Mesodermal cell (in vitro differentiated cells): Measurements from ENCODE around the gene ZDHHC19.
A peak's percentile ranks its signal among the peaks of the same experiment; 100 is the strongest.
"Not testable (repeated sequence)": the region's sequence is repeated elsewhere in the genome, so short reads cannot be mapped to it uniquely, and the experiment has no call there.

Experiments used
- H3K27ac ChIP-seq: 2 replicates; pipeline ENCODE4 v1.7.0; 2013; ENCODE audit warnings: mild to moderate bottlenecking, low read depth, low read length, moderate library complexity; ENCODE audit not compliant: severe bottlenecking
- H3K36me3 ChIP-seq: 2 replicates; pipeline ENCODE4 v1.7.1; 2013; ENCODE audit warnings: mild to moderate bottlenecking, low read length, moderate library complexity; ENCODE audit not compliant: control insufficient read depth, insufficient read depth
- H3K4me1 ChIP-seq: one replicate; pipeline ENCODE4 v1.7.1; 2013; ENCODE audit warnings: mild to moderate bottlenecking, low read length; ENCODE audit not compliant: insufficient read depth, control insufficient read depth, poor library complexity, severe bottlenecking
- H3K4me3 ChIP-seq: 2 replicates; pipeline ENCODE4 v1.7.0; 2013; ENCODE audit warnings: low read length, control low read depth, mild to moderate bottlenecking; ENCODE audit not compliant: insufficient read depth, poor library complexity, severe bottlenecking; ENCODE audit errors: extremely low read depth
- H3K9me3 ChIP-seq: 2 replicates; pipeline ENCODE4 v1.7.1; 2013; ENCODE audit warnings: mild to moderate bottlenecking, low read length, moderate library complexity; ENCODE audit not compliant: control insufficient read depth
- WGBS, 2 experiments: methylation state at CpG; one replicate each; pipeline ENCODE4 v1.1.5; 2013; ENCODE audit warnings: missing lambda C conversion rate in 2 of 2; ENCODE audit not compliant: insufficient coverage in 2 of 2; 5-methylcytosine and 5-hydroxymethylcytosine counted together

The ZDHHC19 gene

GRCh38 chr3:196189566-196190347 lies 21.4 kb downstream of the ZDHHC19 start:
- Histone ChIP-seq H3K4me3 (no peak overlapping the region), H3K27ac (no peak overlapping the region), H3K9me3 (no peaks in the 10 kb centered on the region), H3K4me1 (no peaks in the 10 kb centered on the region), H3K36me3 (no peaks in the 10 kb centered on the region)
- WGBS, 2 experiments = 95 to 96% methylated on average over 7 to 12 of the region's 16 CpGs

GRCh38 chr3:196186651-196187573 lies 24.3 kb downstream of the ZDHHC19 start:
- H3K27ac ChIP-seq = peak overlapping the region; percentile 10
- no peaks in the 10 kb centered on the region for H3K4me1 ChIP-seq
- no peaks in the 10 kb centered on the region for H3K36me3 ChIP-seq
- WGBS, 2 experiments = 36 to 50% methylated on average over 22 to 25 of the region's 31 CpGs
- no peak overlapping the region for H3K4me3 ChIP-seq
- H3K9me3 ChIP-seq = no peaks in the 10 kb centered on the region

GRCh38 chr3:196184881-196185280 lies 26.3 kb downstream of the ZDHHC19 start:
- 96% methylated on average over 14 to 15 of the region's 15 CpGs for WGBS, 2 experiments

GRCh38 chr3:196184169-196184432 lies 27.1 kb downstream of the ZDHHC19 start:
- WGBS, 2 experiments = 93 to 100% methylated on average over 2 to 3 of the region's 4 CpGs

More at GRCh38 chr3:196184881-196185280, 26.3 kb downstream of the ZDHHC19 start:
- Histone ChIP-seq H3K9me3 (no peaks in the 10 kb centered on the region), H3K4me3 (no peak overlapping the region), H3K4me1 (no peaks in the 10 kb centered on the region), H3K36me3 (no peaks in the 10 kb centered on the region), H3K27ac (no peak overlapping the region)

GRCh38 chr3:196181127-196181546 lies 30.1 kb downstream of the ZDHHC19 start:
- 86 to 92% methylated on average over 7 to 10 of the region's 10 CpGs for WGBS, 2 experiments
- H3K4me1 ChIP-seq = peaks cover 4% of the 10 kb centered on the region
- H3K4me3 ChIP-seq = no peak overlapping the region

More at GRCh38 chr3:196184169-196184432, 27.1 kb downstream of the ZDHHC19 start:
- not testable (repeated sequence) for H3K4me3 ChIP-seq, H3K9me3 ChIP-seq, H3K4me1 ChIP-seq, H3K36me3 ChIP-seq, H3K27ac ChIP-seq

DNA sequence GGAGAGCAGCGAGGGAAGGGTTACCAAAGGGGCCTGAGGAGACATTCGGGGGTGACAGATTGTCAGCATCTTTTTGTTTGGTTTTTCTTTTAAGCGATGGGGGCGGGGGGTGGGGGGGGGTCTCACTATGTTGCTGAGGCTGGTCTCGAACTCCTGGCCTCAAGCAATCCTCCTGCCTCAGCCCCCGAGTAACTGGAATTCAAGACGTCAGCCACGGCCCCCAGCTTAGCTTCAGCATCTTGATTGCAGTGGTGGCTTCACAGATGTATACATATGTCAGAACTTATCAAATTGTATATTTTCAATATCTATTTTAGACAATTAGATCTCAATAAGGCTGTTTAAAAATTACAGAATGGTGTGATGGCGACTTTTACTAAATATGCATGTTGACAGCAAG lies 30.9 kb downstream of the ZDHHC19 start:
- Histone ChIP-seq H3K4me1 (peaks cover 4% of the 10 kb centered on the region), H3K27ac (no peak overlapping the region), H3K36me3 (no peaks in the 10 kb centered on the region), H3K9me3 (no peaks in the 10 kb centered on the region), H3K4me3 (no peak overlapping the region)
- 94 to 100% methylated on average over 2 to 7 of the region's 9 CpGs for WGBS, 2 experiments

More at GRCh38 chr3:196181127-196181546, 30.1 kb downstream of the ZDHHC19 start:
- H3K36me3 ChIP-seq = no peaks in the 10 kb centered on the region
- H3K27ac ChIP-seq = no peak overlapping the region
- H3K9me3 ChIP-seq = no peaks in the 10 kb centered on the region

- Histone ChIP-seq H3K36me3 (no peaks in the 10 kb centered on the region), H3K4me3 (no peak overlapping the region), H3K4me1 (peaks cover 4% of the 10 kb centered on the region), H3K9me3 (no peaks in the 10 kb centered on the region), H3K27ac (no peak overlapping the region)
- WGBS, 2 experiments = 61 to 63% methylated on average over 23 to 24 of the region's 24 CpGs
These were observed 31.6 kb downstream of the ZDHHC19 start for GRCh38 chr3:196179380-196180308.

DNA sequence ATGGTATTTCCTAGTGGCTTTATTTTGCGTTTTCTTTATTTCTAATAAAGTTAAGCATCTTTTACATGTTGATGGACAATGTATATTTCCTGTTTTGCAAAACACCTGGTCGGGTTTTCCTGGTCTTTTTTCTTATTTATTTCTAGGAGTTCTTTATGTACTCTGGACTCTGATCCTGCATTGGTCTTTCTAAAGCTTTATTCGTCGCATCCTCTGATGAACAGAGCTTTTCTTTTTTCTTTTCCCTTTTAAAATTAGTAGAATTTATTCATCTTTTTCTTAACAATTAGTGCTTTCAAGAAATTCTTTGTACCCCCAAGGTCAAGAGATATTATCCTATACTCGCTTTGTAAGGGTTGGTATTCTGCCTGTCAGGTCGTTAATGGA lies 32.2 kb downstream of the ZDHHC19 start:
- Histone ChIP-seq H3K4me1 (peaks cover 4% of the 10 kb centered on the region), H3K36me3 (no peaks in the 10 kb centered on the region), H3K9me3 (no peaks in the 10 kb centered on the region), H3K4me3 (no peak overlapping the region), H3K27ac (no peak overlapping the region)
- no CpG with 5 or more reads among the region's 6 CpGs for WGBS, 2 experiments

GRCh38 chr3:196177967-196178366 lies 33.2 kb downstream of the ZDHHC19 start:
- Histone ChIP-seq H3K4me1 (peaks cover 4% of the 10 kb centered on the region), H3K27ac (no peak overlapping the region), H3K9me3 (no peaks in the 10 kb centered on the region), H3K36me3 (no peaks in the 10 kb centered on the region), H3K4me3 (no peak overlapping the region)
- 92% methylated on average over 2 of the region's 4 CpGs; no CpG with 5 or more reads in 1 of the 2 experiments for WGBS, 2 experiments

- Histone ChIP-seq H3K27ac (no peak overlapping the region), H3K9me3 (no peaks in the 10 kb centered on the region), H3K4me3 (no peak overlapping the region), H3K4me1 (peaks cover 4% of the 10 kb centered on the region), H3K36me3 (no peaks in the 10 kb centered on the region)
- WGBS, 2 experiments = 81 to 89% methylated on average over 15 of the region's 16 CpGs
These were observed 33.6 kb downstream of the ZDHHC19 start for GRCh38 chr3:196177567-196177966.
